NCI-H446 (cell line): ENCODE data around the gene GBA3.

ENCODE experiments used
- DNase-seq, 2 experiments: peaks; one replicate each; lab custom pipeline; 2025; lab: John Stamatoyannopoulos, UW

The GBA3 gene

GRCh38 chr4:22695917-22696316 lies 3.2 kb downstream of the GBA3 start:
- no peak for DNase-seq

DNA sequence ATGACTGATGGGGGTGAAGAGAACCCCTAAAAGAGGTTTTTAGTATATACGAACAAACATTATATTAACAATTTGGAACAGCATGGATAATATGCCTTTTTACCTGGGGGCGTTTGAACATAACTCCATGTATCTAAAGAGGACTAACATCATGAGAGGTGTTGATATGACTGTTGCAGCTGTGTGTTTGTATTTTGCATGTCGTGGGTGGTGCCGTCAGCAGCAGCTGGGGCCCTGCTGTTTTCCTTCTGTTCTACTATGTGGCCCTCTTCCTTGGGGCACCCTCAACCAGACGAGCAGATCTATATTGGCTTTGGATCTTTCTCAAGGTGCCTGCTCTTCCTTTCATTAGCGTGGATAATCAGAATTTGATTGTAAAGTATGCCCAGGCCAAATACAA lies 11.2 kb downstream of the GBA3 start:
- DNase-seq = no peak

- no peak for DNase-seq
Observed at GRCh38 chr4:22707390-22707789, 14.7 kb downstream of the GBA3 start.

DNA sequence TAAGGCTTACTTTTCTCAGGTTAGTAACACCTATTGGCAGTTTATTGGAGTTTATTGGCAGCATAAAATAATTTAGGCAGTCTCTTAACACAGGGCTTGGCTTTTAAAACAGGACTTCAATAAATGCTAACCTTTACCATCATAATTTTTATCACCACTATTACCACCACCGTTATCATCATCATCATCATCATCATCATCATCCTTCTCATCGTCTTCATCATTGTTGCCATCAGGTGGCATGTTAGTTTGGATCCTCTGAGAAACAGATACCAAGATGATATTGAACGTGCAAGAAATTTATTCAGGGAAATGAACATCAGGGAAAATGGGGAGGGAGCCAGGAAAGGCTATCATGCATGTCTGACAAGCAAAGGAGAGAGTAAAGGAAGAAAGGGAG lies 16.2 kb downstream of the GBA3 start:
- no peak for DNase-seq

DNA sequence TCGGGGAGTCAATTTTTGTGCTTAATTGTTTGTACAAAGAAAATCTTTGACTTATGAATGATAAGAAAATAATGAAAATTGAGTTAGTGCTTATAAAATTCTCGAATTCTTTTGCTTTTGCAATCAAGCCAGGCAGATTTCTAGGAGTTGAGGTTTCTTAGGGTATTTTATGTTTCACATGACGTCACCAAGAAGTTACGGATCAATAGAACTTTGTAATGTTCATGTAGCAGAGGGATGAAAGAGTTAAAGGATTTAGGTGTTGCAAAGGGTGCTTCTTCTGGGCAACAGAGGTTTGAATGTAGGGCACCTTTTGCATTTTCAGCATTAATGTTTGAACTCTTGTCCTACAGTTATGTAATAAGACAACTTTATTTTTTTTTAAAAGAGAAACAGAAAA lies 19.4 kb downstream of the GBA3 start:
- DNase-seq = no peak

DNA sequence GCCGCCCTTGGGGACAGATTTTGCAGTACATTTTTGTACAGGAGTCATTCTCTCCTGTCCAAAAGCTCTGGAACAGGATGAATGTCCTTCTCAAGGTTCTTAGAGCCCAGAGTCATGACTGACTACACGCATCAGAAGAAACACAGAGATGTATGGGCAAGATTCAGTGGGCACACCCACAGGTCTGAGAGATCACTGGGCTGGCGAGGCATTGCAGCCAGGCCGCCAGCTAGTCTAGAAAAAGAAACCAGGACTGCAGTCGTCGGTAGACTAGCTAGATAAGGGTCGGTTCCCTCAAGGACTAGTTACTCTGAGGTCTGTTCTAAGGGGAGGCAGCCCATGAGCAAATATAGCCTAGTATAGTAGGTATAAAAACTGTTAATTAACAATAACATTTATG lies 19.8 kb downstream of the GBA3 start:
- no peak for DNase-seq

- no peak for DNase-seq
Observed at GRCh38 chr4:22713841-22714240, 21.1 kb downstream of the GBA3 start.

DNA sequence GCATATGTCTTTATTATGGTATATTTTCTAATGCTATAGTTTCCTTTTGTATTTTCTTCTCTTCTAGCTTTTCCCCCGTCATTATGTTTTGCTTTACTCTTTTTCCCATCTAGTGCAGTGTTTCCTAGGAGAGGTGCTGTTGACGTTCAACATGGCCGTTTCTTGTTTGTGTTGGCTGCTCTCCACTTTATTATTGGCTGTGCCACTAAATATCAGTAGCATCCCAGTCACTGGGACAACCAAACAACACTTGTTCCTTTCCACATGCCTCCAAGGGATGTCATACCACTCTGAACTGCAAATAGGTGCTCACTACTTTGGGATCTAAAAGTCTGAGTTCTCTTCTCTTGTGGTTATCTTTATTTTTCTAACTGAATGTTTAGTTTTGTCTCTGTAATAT lies 26.5 kb downstream of the GBA3 start:
- DNase-seq = no peak

- DNase-seq = no peak
Observed at GRCh38 chr4:22720091-22720490, 27.4 kb downstream of the GBA3 start.

GRCh38 chr4:22721204-22721603 lies 28.5 kb downstream of the GBA3 start:
- no peak for DNase-seq

- DNase-seq = no peak
Observed at GRCh38 chr4:22730021-22730420, 37.3 kb downstream of the GBA3 start.

DNA sequence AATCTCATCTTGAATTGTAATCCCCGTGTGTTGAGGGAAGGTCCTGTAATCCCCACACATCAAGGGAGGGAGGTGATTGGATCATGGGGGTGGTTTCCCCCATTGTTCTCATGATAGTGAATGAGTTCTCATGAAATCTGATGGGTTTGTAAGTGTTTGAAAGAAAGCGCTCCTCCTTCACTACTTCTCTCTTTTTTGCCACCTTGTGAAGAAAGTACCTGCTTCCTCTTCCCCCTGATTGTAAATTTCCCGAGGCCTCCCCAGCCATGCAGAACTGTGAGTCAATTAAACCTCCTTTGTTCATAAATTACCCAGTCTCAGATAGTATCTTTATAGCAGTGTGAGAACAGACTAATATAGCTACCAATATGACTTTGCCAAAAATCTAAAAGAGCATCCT lies 41.1 kb downstream of the GBA3 start:
- DNase-seq = no peak

- no peak for DNase-seq
Observed at GRCh38 chr4:22736912-22737311, 44.2 kb downstream of the GBA3 start.

- DNase-seq = no peak
Observed at GRCh38 chr4:22739968-22740367, 47.2 kb downstream of the GBA3 start.

GRCh38 chr4:22741744-22742143 lies 49.0 kb downstream of the GBA3 start:
- DNase-seq = no peak

DNA sequence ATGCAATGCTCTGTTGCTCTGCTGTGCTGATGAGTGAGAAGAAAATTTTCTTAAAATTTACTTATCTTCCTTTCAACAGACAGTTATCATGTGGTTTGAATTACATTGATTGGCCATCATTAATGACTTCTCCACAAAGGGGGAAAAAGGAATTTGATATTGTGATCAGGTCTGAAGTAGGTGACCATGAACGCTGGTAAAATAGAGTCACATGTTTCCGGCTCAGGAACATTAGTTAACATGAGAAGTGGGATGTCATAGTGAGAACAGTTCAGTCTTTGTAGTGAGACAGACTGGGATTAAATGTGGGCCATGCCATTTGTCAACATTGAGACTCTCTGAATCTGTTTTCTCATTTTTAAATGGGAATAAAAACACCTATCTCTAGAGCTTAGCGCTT lies 50.6 kb downstream of the GBA3 start:
- DNase-seq = no peak

DNA sequence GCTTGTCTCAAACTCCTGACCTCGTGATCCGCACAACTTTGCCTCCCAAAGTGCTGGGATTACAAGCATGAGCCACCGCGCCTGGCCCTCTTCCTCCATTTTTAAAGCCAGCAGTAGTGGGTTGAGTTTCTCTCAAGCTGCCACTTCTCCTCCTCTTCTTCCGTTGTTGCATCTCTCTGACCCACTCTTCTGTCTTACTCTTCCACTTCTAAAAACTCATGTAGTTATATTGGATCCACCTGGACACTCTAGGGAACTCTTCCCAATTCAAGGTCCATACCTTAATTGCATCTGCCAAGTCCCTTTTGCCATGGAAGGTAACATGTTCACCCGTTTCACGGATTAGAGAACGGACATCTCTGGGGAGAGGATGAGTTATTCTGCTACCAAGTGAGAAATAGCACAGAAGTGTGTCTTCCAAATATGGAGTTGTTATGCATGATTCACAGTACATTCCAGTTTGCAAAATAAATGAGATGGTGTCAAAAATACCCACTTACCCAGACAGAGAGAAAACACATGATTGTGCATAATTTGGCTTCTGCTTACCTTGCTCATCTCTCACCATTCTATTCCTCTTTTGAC lies 51.8 kb downstream of the GBA3 start:
- no peak for DNase-seq

GRCh38 chr4:22745234-22745633 lies 52.5 kb downstream of the GBA3 start:
- DNase-seq = no peak

GRCh38 chr4:22754116-22754515 lies 61.4 kb downstream of the GBA3 start:
- DNase-seq = no peak

DNA sequence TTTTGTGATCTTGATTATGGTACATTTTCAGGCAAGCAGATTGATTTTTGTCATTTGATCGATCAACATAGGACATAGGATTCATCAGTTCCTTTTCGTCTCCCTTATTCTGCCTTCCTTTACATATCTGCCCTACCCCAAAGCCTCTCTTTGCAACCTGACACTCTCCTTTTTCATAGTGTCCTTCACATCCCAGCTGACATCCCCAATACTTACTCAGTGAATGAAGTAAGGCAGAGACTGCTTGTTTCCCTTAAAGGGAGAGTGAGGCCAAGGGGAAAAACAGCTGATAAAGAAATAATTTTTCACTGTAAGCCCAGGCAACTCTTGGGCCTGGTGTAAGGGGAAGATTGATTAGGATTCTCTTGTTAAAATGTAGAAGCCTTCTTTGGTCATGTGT lies 69.8 kb downstream of the GBA3 start:
- no peak for DNase-seq

DNA sequence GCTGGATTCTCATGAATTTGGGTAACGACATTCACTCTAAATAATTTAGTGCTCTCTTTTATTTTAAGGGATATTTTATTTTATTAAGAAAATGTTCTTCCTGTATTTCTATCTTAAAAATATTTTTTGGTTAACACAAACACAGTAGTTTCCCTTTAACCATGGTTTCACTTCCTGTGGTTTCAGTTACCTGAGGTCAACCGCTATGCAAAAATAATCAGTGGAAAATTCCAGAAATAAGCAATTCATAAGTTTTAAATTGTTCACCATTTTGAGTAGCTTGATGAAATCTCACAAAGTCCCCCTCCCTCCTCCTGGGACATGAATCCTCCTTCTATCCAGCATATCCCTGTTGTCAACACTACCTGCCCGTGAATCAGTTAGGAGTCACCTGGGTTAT lies 71.4 kb downstream of the GBA3 start:
- DNase-seq = no peak

- no peak for DNase-seq
Observed at GRCh38 chr4:22766068-22766467, 73.3 kb downstream of the GBA3 start.

DNA sequence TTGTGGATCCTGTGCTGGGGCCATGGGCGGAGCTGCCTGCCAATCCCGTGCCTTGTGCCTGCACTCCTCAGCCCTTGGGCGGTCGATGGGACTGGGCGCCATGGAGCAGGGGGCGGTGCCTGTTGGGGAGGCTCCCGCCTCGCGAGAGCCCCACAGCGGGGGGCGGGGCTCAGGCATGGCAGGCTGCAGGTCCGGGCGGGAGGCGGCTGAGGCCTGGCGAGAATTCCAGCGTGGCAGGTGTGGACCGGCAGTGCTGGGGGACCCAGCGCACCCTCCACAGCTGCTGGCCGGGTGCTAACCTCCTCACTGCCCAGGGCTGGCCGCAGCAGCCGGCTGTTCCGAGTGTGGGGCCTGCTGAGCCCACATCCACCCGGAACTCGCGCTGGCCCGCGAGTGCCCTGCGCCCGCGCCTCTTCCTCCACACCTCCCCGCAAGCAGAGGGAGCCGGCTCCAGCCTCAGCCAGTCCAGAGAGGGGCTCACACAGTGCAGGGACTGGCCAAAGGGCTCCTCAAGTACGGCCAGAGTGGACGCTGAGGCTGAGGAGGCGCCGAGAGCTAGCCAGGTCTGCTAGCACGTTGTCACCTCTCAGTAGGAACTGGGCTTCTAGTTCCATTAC lies 85.9 kb downstream of the GBA3 start:
- no peak for DNase-seq

DNA sequence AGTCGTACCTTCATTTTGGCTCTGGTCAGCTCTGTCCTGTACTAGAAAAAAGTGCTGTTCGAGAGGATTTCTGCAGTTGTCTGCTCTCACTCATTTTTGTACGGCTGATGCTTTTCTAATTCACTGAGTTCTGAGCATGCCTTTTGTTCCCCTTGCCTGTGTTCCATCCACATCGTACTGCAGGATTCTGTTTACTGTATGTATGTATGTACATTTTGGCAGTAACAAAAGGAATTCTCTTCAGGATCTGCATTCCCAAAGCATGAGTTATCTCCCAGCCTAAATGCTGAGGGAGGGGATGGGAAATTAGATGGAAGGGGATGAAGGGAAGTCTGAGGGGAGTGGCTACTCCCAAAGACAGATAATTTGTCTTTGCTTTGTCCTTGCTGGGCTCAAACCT lies 87.6 kb downstream of the GBA3 start:
- no peak for DNase-seq
